Sigmoid colon (tissue), 7 donors: ENCODE results near the gene PPP2R2C. TPM values are rescaled to one million over a fixed set of nuclear protein-coding genes. Genes with fewer than 3 reads are reported as not detected.

Experiments used
- DNase-seq: peaks from one replicate; pipeline ENCODE4 v3.0.0-alpha.2; 2019
- H3K27ac ChIP-seq, 4 donors: fragments of 200-600 bp; sonication (generic); one replicate each; pipeline ENCODE4 v1.5.1; 2016 to 2019; ENCODE audit warnings: mild to moderate bottlenecking in 1 of 4
- H3K27me3 ChIP-seq, 3 donors: fragments of 200-600 bp; sonication (generic); one replicate each; pipeline ENCODE4 v1.5.1; 2019; ENCODE audit warnings: mild to moderate bottlenecking in 1 of 3
- H3K36me3 ChIP-seq, 4 donors: fragments of 200-600 bp; sonication (generic); one replicate each; pipeline ENCODE4 v1.5.1; 2016 to 2019
- H3K4me1 ChIP-seq, 4 donors: fragments of 200-600 bp; sonication (generic); one replicate each; pipeline ENCODE4 v1.5.1; 2017 to 2019
- H3K4me3 ChIP-seq, 4 donors: fragments of 200-600 bp; sonication (generic); one replicate each; pipeline ENCODE4 v1.5.1; 2017 to 2019; ENCODE audit warnings: mild to moderate bottlenecking in 2 of 4, moderate library complexity in 1 of 4
- H3K9me3 ChIP-seq, 4 donors: fragments of 200-600 bp in 3 of 4; sonication (generic) in 3 of 4; one replicate each; pipeline versions ENCODE4 v1.5.1 to v1.6.1; 2013 to 2019
- EP300 ChIP-seq, 4 donors: sonication (generic); formaldehyde crosslinking; IDR thresholded peaks; one replicate each; pipeline ENCODE4 v1.6.1; 2017; ENCODE audit warnings: antibody characterized with exemption in 4 of 4
- POLR2A ChIP-seq, 2 donors: fragments of 450-650 bp; IDR thresholded peaks; one replicate each; pipeline ENCODE4 v1.6.1; 2016; ENCODE audit warnings: antibody characterized with exemption in 2 of 2, mild to moderate bottlenecking in 2 of 2, moderate library complexity in 2 of 2
- POLR2AphosphoS5 ChIP-seq, 4 donors: sonication (generic); formaldehyde crosslinking; IDR thresholded peaks; one replicate each; pipeline ENCODE4 v1.6.1; 2017; ENCODE audit warnings: antibody characterized with exemption in 4 of 4
- WGBS, 2 donors: extraction: QIAGEN DNeasy Blood & Tissue Kit; methylation state at CpG; one replicate each; pipeline ENCODE4 v1.1.7; 2013; 5-methylcytosine and 5-hydroxymethylcytosine counted together
- intact Hi-C: fragments of 100-400 bp; cut with DNase I; formaldehyde crosslinking; loops from one replicate; pipeline ENCODE4 v1.15.1; 2023
- polyA plus RNA-seq, 3 donors: library from polyadenylated mRNA; stranded (reverse); fragments of 200-250 nt; gene quantifications; one replicate each; pipeline ENCODE4 v1.2.3, GENCODE V29; 2013
- total RNA-seq, 4 donors: library from RNA; depleted of rRNA; stranded (reverse); fragments of >200 nt; gene quantifications; one replicate each; pipeline ENCODE4 v1.1.0, GENCODE V29; 2016
- TF ChIP-seq, protein P1 (sequence below), 4 experiments: fragments of 450-650 bp in 3 of 4; fragments of 200-600 bp in 1 of 4; IDR thresholded peaks; one replicate each; pipeline ENCODE4 v1.5.1; 2016 to 2019; ENCODE audit warnings: antibody characterized with exemption in 4 of 4, mild to moderate bottlenecking in 3 of 4, moderate library complexity in 2 of 4
- donor health status: healthy with polysubstance abuse.
- donor health status: Bipolar disorder and iron deficiency.
- donor health status: healthy.

The PPP2R2C gene
- total and polyA plus RNA-seq, 7 donors: 0.49 to 2.8 (median 1.1) TPM; not detected in 2

DNA sequence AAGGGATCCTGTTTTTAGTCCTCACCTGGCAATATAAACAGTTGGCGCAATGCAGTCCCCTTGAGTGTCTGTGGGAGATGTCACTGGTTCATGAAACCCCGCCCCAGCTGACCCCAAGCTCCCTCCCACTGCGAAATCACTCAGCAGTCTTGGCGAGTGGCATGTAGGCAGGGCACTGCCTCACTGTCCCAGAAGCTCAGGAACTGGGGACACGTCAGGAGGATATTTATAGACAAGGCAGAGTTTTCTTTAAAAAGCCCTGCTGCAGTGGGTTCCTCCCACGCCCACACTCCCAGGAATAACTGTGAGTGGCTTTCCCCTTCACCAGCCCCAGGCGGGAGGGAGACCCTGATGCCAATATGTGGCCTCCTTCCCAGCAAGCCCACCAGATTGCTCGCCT is 44.3 kb upstream of the PPP2R2C start:
- TF ChIP-seq POLR2A (IDR thresholded peaks at IDR 0.05) (no peak), POLR2AphosphoS5 (IDR thresholded peaks at IDR 0.05) (no peak), EP300 (IDR thresholded peaks at IDR 0.05) (no peak)
- TF ChIP-seq, protein P1, sequence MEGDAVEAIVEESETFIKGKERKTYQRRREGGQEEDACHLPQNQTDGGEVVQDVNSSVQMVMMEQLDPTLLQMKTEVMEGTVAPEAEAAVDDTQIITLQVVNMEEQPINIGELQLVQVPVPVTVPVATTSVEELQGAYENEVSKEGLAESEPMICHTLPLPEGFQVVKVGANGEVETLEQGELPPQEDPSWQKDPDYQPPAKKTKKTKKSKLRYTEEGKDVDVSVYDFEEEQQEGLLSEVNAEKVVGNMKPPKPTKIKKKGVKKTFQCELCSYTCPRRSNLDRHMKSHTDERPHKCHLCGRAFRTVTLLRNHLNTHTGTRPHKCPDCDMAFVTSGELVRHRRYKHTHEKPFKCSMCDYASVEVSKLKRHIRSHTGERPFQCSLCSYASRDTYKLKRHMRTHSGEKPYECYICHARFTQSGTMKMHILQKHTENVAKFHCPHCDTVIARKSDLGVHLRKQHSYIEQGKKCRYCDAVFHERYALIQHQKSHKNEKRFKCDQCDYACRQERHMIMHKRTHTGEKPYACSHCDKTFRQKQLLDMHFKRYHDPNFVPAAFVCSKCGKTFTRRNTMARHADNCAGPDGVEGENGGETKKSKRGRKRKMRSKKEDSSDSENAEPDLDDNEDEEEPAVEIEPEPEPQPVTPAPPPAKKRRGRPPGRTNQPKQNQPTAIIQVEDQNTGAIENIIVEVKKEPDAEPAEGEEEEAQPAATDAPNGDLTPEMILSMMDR (IDR thresholded peaks at IDR 0.05): no peak
- intact Hi-C loops: no loop called here
- Histone ChIP-seq H3K4me1 (no peaks in the 10 kb centered on the region), H3K27me3 (no peaks in the 10 kb centered on the region), H3K4me3 (no peak overlapping the region), H3K27ac (no peak overlapping the region), H3K36me3 (no peaks in the 10 kb centered on the region), H3K9me3 (peaks cover 0 to 8% (median 3%) of the 10 kb centered on the region in 4 donors)
- peak; percentile 22 for DNase-seq
- 62 to 67% methylated on average over 8 of the region's 8 CpGs for WGBS, 2 donors

DNA sequence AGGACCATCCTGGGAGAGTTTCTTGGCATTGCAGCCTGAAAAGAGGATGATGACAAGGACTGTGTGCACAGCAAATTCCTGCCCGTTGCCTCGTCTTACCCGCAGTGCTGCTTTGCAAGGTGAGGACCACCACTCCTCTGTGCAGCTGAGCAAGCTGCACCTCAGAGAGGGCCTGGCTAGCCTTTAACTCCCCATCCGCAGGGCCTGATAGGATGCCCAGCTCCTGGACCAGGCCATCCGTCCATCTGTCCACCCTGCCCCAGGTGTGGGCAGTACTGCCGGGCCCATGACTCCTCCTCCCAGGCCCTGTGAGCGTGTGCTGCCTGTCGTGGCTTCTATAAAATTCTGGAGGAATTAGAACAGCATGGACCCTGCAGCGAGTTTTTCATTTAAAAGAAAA is 43.9 kb upstream of the PPP2R2C start:
- H3K27me3 ChIP-seq: no peaks in the 10 kb centered on the region
- H3K4me3 ChIP-seq: no peak overlapping the region
- peaks cover 0 to 8% (median 3%) of the 10 kb centered on the region in 4 donors for H3K9me3 ChIP-seq
- H3K36me3 ChIP-seq: no peaks in the 10 kb centered on the region
- 71 to 76% methylated on average over 9 of the region's 9 CpGs for WGBS, 2 donors
- TF ChIP-seq, protein P1 (IDR thresholded peaks at IDR 0.05): no peak
- TF ChIP-seq POLR2A (IDR thresholded peaks at IDR 0.05): no peak
- no peak for TF ChIP-seq POLR2AphosphoS5 (IDR thresholded peaks at IDR 0.05)
- H3K4me1 ChIP-seq: no peaks in the 10 kb centered on the region
- peak; percentile 25 for DNase-seq
- intact Hi-C loops: no loop called here
- H3K27ac ChIP-seq: no peak overlapping the region

DNA sequence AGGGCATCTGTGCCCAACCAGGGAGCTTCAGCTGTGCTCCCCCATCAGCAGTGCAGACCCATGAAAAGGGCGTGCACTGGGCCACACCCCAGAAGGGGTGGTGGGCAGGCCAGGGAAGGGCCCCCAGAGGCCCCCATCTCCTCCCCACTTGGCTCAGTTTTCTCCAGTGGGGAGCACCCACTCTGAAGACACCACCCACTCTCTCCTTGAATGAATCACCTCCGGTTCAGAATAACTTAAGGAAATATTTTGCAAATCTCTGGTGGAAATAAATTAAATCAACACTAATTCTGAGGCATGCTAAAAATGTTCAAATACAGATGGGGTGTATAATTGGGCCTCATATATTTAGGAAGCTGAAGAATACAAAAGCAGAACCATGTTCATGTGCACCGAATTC is 41.3 kb upstream of the PPP2R2C start:
- H3K9me3 ChIP-seq: peaks cover 0 to 8% (median 2%) of the 10 kb centered on the region in 4 donors
- TF ChIP-seq, protein P1 (IDR thresholded peaks at IDR 0.05): no peak
- TF ChIP-seq EP300 (IDR thresholded peaks at IDR 0.05) (no peak), POLR2AphosphoS5 (IDR thresholded peaks at IDR 0.05) (no peak), POLR2A (IDR thresholded peaks at IDR 0.05) (no peak)
- no peak for DNase-seq
- no peak overlapping the region for H3K27ac ChIP-seq
- H3K4me1 ChIP-seq: no peaks in the 10 kb centered on the region
- H3K4me3 ChIP-seq: no peak overlapping the region
- intact Hi-C loops: no loop called here
- WGBS, 2 donors: 75 to 93% methylated on average over 3 of the region's 3 CpGs
- H3K36me3 ChIP-seq: no peaks in the 10 kb centered on the region
- no peaks in the 10 kb centered on the region for H3K27me3 ChIP-seq

DNA sequence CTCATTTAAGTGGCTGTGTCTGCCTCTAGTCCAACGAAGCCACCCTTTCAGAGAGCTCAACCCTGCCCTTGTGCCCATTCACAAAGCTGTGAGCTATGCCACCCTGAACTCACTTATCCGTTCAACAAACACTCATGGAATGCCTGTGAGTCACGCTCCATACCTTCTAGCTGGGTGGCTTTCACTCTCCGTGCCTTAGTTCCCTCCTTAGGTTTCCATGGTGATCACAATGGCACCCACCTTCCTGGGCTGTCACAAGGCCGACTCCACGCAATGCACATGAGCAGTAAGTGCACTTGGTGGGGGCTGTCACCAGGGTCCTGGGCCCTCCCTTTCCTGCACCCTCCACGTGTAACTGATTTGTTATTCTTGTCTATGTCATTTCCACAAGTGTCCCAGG is 37.2 kb upstream of the PPP2R2C start:
- Histone ChIP-seq H3K27me3 (no peaks in the 10 kb centered on the region), H3K36me3 (no peaks in the 10 kb centered on the region), H3K27ac (no peak overlapping the region), H3K4me1 (no peaks in the 10 kb centered on the region), H3K4me3 (no peak overlapping the region), H3K9me3 (peaks cover 0 to 12% (median 5%) of the 10 kb centered on the region in 4 donors)
- intact Hi-C loops: no loop called here
- 69 to 75% methylated on average over 7 of the region's 7 CpGs for WGBS, 2 donors
- DNase-seq: peak; percentile 20
- TF ChIP-seq POLR2A (IDR thresholded peaks at IDR 0.05) (no peak), POLR2AphosphoS5 (IDR thresholded peaks at IDR 0.05) (no peak), EP300 (IDR thresholded peaks at IDR 0.05) (no peak)
- TF ChIP-seq, protein P1 (IDR thresholded peaks at IDR 0.05): no peak

DNA sequence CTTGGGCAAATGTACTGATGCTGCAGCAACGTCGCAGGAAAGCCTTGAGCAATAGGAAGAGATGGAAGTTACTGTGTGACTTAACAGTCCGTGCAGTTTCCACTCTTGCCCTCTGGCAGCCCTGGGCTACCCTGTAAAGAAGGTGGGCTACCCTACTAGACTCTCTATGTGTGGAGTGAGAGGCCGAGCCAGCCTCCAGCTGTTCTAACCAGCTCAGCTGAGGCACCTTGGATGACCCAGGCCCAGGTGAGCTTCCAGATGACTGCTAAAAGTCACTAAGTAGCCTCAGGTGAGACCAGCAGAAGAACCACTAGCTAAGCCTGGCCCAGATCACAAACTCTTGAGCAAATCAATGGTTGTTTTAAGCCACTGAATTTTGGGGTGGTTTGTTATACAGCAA is 34.9 kb upstream of the PPP2R2C start:
- peaks cover 0 to 11% (median 10%) of the 10 kb centered on the region in 4 donors for H3K9me3 ChIP-seq
- intact Hi-C loops: no loop called here
- TF ChIP-seq, protein P1 (IDR thresholded peaks at IDR 0.05): no peak
- TF ChIP-seq EP300 (IDR thresholded peaks at IDR 0.05) (no peak), POLR2AphosphoS5 (IDR thresholded peaks at IDR 0.05) (no peak), POLR2A (IDR thresholded peaks at IDR 0.05) (no peak)
- no peak overlapping the region for H3K4me3 ChIP-seq
- H3K36me3 ChIP-seq: no peaks in the 10 kb centered on the region
- H3K4me1 ChIP-seq: no peaks in the 10 kb centered on the region
- DNase-seq: no peak
- WGBS, 2 donors: 84 to 89% methylated on average over 4 of the region's 4 CpGs
- no peaks in the 10 kb centered on the region for H3K27me3 ChIP-seq
- H3K27ac ChIP-seq: no peak overlapping the region
